Glutamatergic neuron (in vitro differentiated cells): ENCODE data around the gene CMTM2. TPM values are rescaled to one million over a fixed set of nuclear protein-coding genes. Genes with fewer than 3 reads are reported as not detected.
"Not testable (repeated sequence)": the region's sequence is repeated elsewhere in the genome, so short reads cannot be mapped to it uniquely, and the experiment has no call there.

Experiments used
- DNase-seq: peaks from one replicate; pipeline ENCODE4 v3.0.0; 2022
- H3K27ac Mint-ChIP-seq: one replicate; pipeline ENCODE4 v1.8.0; 2020; ENCODE audit warnings: mild to moderate bottlenecking, mixed read lengths, inconsistent platforms; ENCODE audit not compliant: unreplicated experiment
- H3K27me3 Mint-ChIP-seq: one replicate; pipeline ENCODE4 v1.8.0; 2020; ENCODE audit warnings: mild to moderate bottlenecking, moderate library complexity, mixed read lengths, inconsistent platforms; ENCODE audit not compliant: unreplicated experiment
- H3K36me3 Mint-ChIP-seq: one replicate; pipeline ENCODE4 v1.8.0; 2020; ENCODE audit warnings: mild to moderate bottlenecking, mixed read lengths, inconsistent platforms; ENCODE audit not compliant: unreplicated experiment
- H3K4me1 Mint-ChIP-seq: one replicate; pipeline ENCODE4 v1.8.0; 2020; ENCODE audit warnings: mild to moderate bottlenecking, low read depth, mixed read lengths, inconsistent platforms; ENCODE audit not compliant: unreplicated experiment
- H3K4me3 Mint-ChIP-seq: one replicate; pipeline ENCODE4 v1.8.0; 2020; ENCODE audit warnings: mild to moderate bottlenecking, mixed read lengths, inconsistent platforms; ENCODE audit not compliant: unreplicated experiment
- H3K9me3 Mint-ChIP-seq: one replicate; pipeline ENCODE4 v1.8.0; 2020; ENCODE audit warnings: mild to moderate bottlenecking, moderate library complexity, mixed read lengths, inconsistent platforms; ENCODE audit not compliant: unreplicated experiment
- CTCF ChIP-seq: fragments of 200-600 bp; sonication (generic); IDR thresholded peaks from one replicate; pipeline ENCODE4 v1.5.0; 2021; ENCODE audit not compliant: partially characterized antibody, unreplicated experiment
- total RNA-seq: library from RNA; stranded (reverse); fragmentation: NEBNext Ultra II Directional; extraction: Animal tissue kit (Norgen Biotek cat#: 25700); gene quantifications from one replicate; pipeline ENCODE4 v1.2.1, GENCODE V29; 2021; ENCODE audit not compliant: unreplicated experiment

CMTM2 gene
- total RNA-seq, 1 donor from 2014 or later = not detected

DNA sequence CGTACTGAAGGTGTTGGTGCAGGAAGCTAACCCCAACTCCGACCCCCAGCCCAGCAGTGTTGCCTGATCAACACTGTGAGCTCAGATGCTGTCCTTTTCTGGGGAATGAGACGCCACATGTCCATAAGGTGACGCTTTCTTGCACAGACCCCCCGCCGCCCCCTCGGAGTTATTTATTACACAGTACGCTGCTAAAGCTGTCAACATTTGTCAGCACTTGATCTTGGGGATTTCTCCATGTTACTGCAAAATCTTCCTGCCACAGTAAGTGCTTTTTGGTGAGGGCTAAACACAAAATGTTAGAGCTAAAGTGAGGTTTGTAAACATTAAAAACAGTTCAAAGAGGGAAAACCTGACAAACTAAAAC is 41.1 kb downstream of the CMTM2 start:
- Mint-ChIP-seq H3K36me3 (no peaks in the 10 kb centered on the region), H3K4me1 (peaks cover 20% of the 10 kb centered on the region), H3K27ac (no peak overlapping the region), H3K4me3 (no peak overlapping the region), H3K9me3 (no peaks in the 10 kb centered on the region), H3K27me3 (peaks cover 5% of the 10 kb centered on the region)
- DNase-seq = no peak
- TF ChIP-seq CTCF = no peak

DNA sequence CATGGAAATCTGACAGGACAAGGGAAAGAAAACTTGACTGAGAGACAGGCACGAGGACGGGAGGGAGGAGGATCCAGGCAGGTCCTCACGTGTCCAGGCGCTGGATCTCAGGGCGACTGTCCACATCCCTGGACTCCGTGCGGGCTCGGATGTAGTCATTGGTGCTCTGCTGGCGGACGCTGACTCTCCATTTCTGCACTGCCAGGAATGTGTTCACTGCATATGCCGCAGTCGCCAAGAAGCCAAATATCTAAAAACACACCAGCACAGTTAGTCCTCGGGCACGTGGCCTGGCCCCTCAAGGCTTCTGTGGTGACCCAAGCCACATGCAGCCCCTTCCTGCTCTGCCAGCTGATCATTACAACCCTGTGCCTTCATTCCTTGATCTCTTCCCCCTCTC is 42.7 kb downstream of the CMTM2 start:
- Mint-ChIP-seq H3K27ac (no peak overlapping the region), H3K4me3 (no peak overlapping the region), H3K27me3 (peaks cover 5% of the 10 kb centered on the region), H3K4me1 (peaks cover 17% of the 10 kb centered on the region), H3K9me3 (no peaks in the 10 kb centered on the region), H3K36me3 (no peaks in the 10 kb centered on the region)
- no peak for TF ChIP-seq CTCF
- no peak for DNase-seq

- H3K27me3 Mint-ChIP-seq = peaks cover 5% of the 10 kb centered on the region
- no peak overlapping the region for H3K27ac Mint-ChIP-seq
- no peak for DNase-seq
- H3K36me3 Mint-ChIP-seq = no peaks in the 10 kb centered on the region
- no peak for TF ChIP-seq CTCF
- no peak overlapping the region for H3K4me3 Mint-ChIP-seq
- peaks cover 22% of the 10 kb centered on the region for H3K4me1 Mint-ChIP-seq
- no peaks in the 10 kb centered on the region for H3K9me3 Mint-ChIP-seq
Observed at GRCh38 chr16:66622863-66623262, 43.6 kb downstream of the CMTM2 start.

GRCh38 chr16:66623755-66624154 is 44.5 kb downstream of the CMTM2 start:
- Mint-ChIP-seq H3K27me3 (peaks cover 5% of the 10 kb centered on the region), H3K4me3 (no peak overlapping the region), H3K36me3 (no peaks in the 10 kb centered on the region), H3K4me1 (peaks cover 21% of the 10 kb centered on the region), H3K9me3 (no peaks in the 10 kb centered on the region), H3K27ac (no peak overlapping the region)
- no peak for TF ChIP-seq CTCF
- no peak for DNase-seq

DNA sequence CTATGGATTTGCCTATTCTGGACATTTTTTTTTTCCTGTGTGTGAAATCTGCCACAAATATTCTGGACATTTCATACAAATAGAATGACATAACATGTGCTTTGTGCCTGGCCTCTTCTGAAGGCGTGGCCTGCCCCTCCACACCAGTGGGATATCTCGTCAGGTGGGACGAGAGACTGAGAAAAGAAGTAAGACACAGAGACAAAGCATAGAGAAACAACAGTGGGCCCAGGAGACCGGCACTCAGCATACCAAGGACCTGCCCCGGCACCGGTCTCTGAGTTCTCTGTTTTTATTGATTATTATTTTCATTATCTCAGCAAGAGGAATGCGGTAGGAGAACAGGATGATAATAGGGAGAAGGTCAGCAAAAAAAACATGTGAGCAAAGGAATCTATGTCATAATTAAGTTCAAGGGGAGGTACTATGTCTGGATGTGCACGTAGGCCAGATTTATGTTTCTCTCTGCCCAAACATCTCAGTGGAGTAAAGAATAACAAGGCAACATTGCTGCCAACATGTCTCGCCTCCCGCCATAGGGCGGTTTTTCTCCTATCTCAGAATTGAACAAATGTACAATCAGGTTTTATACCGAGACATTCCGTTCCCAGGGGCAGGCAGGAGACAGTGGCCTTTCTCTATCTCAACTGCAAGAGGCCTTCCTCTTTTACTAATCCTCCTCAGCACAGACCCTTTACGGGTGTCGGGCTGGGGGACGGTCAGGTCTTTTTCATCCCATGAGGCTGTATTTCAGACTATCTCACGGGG is 48.5 kb downstream of the CMTM2 start:
- H3K36me3 Mint-ChIP-seq, H3K27me3 Mint-ChIP-seq, H3K27ac Mint-ChIP-seq, H3K4me1 Mint-ChIP-seq, DNase-seq, H3K9me3 Mint-ChIP-seq, H3K4me3 Mint-ChIP-seq: not testable (repeated sequence)
